Activated CD8-positive, alpha-beta memory T cell treated with anti-CD3 and anti-CD28 coated beads for 24 hours (primary cell): ENCODE data around the gene GAREM1.

ENCODE experiments used
- DNase-seq: peaks from one replicate; pipeline ENCODE4 v3.0.0-alpha.2; 2020

The GAREM1 gene

DNA sequence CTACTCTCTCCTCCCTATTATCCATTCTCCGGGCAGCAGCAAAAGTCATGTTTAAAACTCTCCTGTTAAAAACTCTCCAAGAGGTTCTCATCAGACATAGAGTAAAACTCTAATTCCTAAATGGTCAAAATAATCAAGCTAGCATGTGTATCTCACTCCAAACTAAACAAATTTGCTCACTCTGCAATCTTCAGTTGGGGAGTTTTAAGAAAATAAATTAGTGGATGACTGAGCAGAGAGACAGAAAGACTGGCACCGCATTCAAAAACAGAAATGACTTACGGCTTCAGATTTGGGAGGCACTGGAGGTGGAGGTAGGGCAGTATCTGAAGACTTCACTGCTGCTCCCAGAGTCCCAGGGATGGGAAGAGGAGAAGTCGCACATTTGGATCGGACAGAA, 183.9 kb downstream of the GAREM1 start:
- DNase-seq, result no peak

- no peak for DNase-seq
Measured at GRCh38 chr18:32284284-32284683, 186.4 kb downstream of the GAREM1 start.

DNA sequence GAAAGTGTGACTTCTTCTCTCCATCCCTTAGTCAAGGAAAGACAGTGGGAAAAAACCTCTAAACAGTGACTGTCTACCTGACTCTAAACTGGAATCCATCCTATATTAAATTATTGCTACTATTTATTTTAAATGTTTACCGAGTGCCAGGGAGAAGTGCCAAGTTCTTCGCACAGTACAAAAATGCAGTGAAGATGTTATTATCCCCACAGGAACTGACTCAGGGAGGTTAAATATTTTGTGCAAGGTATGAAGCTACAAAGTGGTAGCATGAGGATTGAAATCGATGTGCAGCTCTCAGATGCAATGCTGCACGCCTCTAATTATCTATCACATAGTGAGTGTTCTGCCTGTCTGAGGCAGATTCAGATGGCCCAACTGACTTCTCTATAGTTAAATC, 189.8 kb downstream of the GAREM1 start:
- DNase-seq, result no peak

DNA sequence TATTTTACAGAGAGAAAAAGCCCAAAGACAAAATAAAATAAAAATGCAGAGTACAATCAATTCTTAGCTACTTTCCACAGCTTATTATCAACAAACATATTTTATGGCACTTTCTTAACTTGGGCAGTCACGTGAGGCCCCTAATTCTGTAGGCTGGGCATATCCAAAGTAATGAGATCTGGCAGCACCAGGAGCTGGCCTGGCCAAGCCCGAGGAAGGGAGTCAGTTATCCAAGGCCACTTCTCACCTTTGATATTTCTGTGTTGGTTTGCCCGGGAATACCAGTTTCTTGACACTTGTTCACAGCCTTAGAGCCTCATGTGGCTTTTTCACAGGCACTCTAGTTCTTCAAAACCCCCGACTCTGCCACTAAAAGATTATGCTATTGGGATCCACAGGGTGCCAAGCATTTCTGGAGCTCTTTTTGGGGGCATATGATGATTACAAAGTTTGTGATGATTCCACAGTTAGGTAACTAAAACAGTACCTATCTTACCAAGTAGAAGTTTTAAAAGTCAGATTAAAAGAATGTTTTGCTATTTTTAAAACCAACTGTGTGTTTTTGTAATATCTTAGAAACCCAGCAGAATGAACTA, 190.4 kb downstream of the GAREM1 start:
- no peak for DNase-seq

DNA sequence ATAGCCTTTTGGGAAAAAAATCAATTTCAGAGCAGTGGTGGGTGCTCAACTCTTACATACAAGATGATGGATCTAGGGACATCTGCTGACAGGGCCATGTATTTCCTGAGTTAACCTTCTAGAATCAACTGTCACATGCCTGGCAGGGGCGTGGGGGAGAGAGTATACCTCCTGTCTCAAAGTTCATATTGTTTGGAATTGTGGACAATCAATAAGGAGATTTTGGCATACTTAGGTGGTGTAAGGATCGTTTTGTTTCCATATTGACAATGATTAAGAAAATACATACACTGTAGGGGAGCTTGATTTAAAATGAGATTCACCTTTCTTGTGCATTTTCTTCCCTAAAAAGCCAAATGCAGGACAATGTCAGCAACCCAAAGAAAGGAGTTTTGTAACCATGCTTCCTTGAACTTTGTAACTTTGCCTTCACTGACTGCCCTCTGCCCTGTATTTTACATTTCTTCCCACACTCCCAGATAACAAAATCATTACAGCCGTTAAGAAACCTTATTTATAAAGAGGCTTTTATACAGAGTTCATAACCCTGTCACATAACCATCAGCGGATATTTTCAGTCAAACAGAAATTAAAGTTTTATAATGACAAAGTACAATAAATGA, 192.4 kb downstream of the GAREM1 start:
- DNase-seq, result no peak

GRCh38 chr18:32277549-32277948, 193.1 kb downstream of the GAREM1 start:
- no peak for DNase-seq

DNA sequence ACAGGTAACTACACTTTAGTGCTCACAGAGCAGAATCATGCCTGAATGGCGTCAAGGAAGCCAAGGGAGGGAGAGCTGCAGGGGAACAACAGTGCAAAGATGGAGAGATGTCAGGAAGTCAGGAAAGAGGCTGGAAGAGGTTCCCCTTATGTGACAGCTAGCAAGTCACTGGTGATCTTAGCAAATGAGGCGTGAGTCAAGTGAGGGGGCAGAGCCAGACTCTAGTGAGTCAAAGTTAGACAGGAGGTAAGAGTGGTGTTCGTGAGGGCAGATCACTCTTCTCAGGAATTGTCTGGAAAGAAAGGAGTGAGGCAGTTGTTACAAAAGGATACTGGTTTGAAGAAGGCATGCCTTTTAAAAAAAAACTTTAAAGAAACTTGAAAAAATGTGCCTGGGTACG, 193.8 kb downstream of the GAREM1 start:
- DNase-seq, result no peak

DNA sequence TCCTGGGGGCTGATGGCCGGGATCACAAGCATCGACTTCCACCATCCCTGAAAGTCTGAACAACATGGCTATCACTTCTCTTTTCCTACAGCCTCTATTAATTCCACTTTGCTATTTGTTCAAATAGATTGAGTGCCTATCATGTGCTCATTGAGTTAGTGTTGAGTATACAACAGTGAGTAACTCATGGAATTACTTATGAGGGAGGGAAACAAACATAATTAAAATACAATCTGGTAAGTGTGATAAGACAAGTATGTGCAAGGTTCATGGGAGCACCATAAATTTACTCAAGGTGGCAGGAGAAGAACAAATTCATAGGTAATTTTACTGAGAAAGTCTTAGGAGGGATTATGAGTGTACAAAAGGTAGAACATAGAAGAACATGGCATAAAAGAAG, 194.4 kb downstream of the GAREM1 start:
- DNase-seq, result no peak

GRCh38 chr18:32275221-32275620, 195.5 kb downstream of the GAREM1 start:
- DNase-seq, result no peak

GRCh38 chr18:32274307-32274706, 196.4 kb downstream of the GAREM1 start:
- no peak for DNase-seq

GRCh38 chr18:32271672-32272208, 198.9 kb downstream of the GAREM1 start:
- DNase-seq, result no peak

DNA sequence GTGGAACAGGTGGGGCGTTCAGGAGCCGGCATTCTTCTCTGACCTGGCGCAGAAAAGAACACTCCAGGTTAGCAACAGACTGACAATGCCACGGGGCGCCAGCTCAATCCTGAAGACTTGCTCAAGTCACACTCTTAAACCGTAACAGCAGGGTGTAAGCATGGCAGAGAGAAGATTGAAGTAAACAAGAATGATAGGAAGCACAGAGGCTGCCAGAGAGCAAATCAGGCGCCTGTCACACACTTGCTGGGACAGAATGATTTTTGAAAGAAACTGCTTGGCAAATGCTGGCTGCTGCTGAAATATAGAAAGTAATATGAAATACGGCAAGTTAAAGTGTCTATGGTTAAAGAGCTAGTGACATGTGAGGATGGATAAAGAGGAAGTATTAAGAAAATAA, 200.3 kb downstream of the GAREM1 start:
- DNase-seq, result no peak

DNA sequence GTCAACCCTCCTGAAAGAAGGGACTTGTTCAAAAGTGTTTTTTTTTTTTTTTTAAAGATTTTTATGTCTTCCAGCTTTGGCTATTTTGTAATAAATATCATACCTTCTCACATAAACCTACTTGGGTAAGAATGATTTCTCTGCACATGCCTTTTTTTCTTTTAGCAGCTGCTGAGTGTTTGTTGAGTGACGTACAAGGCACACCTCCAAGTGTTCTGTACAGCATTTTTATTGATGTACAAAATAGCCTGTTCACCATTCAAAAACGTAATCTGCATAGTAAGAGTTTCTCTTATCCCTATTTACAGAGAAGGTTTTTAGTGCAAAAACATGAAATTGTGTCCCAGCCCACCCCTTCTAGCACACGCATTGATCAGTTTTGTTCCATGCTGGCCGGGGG, 203.2 kb downstream of the GAREM1 start:
- no peak for DNase-seq

- DNase-seq, result no peak
Measured at GRCh38 chr18:32264401-32264800, 206.3 kb downstream of the GAREM1 start.

- no peak for DNase-seq
Measured at GRCh38 chr18:32262092-32262491, 208.6 kb downstream of the GAREM1 start.

DNA sequence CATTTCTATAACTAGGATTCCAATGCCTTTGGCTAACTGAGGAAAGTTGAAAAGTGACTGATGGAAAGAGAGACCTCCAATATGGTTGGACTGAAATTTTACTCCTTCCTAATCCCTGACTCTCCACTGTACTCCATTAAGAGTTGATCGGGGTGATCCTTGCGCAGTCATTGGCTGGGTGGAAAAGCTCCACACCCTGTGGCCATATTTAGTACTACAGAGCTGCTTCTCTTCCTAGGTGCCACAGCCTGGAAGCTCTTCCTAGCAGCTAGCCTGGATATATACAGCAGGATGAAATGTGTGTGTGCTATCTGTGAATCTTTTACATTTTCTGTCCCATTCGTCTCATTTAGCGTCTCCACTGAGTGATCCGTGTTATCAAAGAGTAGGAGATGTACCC, 209.7 kb downstream of the GAREM1 start:
- no peak for DNase-seq

DNA sequence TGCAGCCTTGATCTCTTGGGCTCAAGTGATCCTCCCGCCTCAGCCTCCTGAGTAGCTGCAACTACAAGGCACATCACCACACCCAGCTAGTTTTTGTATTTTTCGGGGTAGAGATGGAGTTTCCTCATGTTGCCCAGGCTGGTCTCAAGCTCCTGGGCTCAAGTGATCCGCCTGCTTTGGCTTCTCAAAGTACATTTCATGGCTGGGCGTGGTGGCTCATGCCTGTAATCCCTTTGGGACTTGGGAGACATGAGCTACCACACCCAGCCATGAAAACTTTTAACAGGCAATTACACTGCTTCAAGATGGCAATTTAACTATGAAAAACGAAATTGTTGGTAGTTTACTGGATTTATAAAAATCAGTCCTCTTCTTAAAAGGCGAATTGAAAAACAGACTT, 211.1 kb downstream of the GAREM1 start:
- no peak for DNase-seq

- DNase-seq, result no peak
Measured at GRCh38 chr18:32258558-32259204, 212.0 kb downstream of the GAREM1 start.

DNA sequence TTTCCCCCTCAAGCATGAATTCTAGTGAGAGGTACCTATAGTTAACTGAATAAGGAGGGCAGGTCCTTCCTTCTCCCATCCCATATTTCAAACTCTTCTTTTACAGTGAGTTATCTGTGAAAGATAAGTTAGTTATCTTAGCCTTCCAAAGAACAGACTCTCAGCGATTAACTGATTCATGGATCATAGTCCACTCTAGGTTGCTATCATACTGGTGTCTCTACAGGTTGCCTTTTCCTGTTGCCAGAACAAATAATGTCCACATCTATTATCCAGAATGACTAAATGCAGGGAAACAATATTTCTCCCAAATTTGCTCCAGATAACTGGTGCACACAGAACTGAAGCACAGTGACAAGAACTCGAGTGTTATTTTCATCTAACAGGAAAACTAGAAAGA, 212.5 kb downstream of the GAREM1 start:
- no peak for DNase-seq

DNA sequence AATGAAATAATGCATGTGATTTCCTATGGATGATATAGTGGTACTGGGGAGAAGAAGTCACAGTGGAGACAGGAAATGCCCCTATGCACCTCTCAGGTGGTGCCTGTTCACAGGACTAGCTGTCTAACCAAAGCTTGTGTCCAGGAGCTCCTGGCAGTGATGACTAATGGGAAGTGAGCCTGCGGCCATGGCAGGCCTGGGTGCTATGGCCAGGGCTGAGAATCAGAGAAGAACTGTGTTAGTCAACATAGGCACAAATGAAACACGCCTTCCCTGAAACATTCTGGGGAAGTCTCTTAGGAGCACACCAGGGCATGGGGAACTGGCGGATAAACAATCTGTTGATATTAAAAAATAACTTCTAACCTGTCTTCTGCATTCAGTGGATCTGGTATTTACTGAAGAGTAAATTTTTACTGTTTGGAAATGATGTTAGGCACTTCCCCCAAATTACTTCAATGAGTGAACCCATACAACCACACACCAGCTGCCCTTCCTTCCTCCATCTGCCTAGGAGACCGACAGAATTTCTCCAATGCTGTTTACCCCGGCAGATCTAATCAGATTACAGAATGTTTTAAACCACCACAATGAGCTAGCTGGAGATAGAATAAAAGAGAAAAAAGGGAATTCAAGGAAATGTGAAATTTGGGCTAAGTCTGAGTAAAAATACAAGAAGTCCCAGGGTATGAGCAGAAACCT, 213.4 kb downstream of the GAREM1 start:
- DNase-seq, result no peak

GRCh38 chr18:32255570-32255969, 215.1 kb downstream of the GAREM1 start:
- no peak for DNase-seq

DNA sequence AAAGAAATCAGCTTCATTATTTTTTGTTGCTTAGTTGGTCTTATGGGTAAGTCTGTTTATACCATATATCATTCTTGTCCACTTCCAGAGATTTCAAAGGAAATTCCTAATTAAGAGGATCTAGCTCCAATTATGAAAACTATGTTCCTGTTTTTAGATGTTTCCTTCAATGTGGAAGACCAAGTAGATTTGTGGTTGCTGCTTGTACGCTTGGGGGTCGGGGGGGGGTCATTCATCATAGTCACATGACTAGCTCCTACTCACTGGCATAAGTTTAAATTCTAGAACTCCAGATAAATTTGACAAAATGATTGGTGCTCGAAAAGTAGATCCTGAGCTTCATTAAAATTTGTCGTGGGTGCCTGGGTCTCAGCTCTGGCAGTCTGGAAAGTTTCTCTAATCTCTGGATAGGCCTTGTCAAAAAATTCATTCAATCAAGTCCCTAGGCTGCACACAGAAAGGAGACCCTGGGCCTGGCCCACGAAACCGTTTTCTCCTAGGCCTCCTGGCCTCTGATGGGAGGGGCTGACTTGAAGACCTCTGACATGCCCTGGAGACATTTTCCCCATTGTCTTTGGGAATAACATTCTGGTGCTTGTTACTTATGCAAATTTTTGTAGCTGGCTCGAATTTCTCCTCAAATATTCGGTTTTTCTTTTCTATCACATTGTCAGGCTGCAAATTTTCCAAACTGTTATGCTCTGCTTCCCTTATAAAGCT, 218.4 kb downstream of the GAREM1 start:
- DNase-seq, result no peak

- DNase-seq, result no peak
Measured at GRCh38 chr18:32251466-32251865, 219.2 kb downstream of the GAREM1 start.
